Activated effector memory CD4-positive, alpha-beta T cell treated with Interleukin-2 at 50 U/mL for 16 hours (primary cell): ENCODE measurements around the gene ZNF511.

ENCODE experiments used
- DNase-seq: peaks from one replicate; pipeline ENCODE4 v3.0.0-alpha.2; 2020

The ZNF511 gene

DNA sequence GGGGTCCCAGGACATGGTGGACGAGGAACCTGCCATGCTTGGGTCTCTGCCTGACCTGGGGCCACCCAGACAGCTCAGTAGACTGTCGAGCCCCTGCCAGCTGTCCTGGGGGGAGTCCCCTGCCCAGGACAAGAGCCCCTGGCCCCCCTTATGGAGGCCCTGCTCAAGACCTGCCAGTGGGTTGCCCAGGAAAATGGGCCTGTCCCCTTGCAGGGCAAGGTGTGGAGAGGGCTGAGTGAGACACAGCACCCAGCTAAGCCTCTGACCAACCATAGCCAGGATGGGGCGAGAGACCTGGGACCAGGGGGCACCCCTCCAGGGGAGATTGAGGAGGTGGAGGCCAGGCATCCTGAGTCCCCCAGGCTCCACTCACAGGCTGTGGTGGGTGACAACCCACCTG is 47.3 kb downstream of the ZNF511 start:
- no peak for DNase-seq

DNA sequence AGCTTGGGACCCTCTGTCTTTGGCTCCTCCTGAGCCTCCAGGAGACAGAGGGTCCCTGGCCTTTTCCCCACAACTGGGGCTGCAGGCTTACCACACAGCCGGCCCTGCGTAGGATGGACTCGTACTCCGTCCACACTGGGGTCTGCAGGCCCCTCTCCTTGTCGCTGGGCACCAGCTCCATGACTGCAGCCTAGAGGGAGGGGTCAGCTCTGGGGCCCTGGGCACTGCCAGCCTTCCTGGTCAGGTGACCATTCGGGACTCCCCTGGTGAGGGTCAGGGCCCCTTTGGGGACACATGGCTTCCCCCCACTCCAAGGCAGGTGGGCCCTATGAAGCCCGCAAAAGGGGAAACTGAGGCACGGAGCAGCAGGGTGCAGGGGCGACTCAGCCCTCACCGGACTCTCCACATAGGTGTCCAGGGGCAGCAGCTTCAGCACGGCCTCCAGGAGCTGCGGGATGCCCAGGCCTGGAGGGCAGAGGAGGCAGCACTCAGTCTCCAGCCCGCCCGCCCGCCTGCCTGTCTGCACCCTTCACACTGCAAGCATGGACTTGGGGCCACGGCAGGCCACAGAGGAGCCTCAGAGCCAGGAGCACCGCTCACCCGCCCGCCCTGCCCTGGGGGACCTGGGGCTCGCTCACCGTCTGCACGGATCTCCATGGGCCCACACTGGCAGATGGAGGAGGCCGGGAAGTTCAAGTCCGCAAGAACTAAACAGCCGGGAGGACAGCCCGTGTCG is 48.0 kb downstream of the ZNF511 start:
- DNase-seq = no peak

DNA sequence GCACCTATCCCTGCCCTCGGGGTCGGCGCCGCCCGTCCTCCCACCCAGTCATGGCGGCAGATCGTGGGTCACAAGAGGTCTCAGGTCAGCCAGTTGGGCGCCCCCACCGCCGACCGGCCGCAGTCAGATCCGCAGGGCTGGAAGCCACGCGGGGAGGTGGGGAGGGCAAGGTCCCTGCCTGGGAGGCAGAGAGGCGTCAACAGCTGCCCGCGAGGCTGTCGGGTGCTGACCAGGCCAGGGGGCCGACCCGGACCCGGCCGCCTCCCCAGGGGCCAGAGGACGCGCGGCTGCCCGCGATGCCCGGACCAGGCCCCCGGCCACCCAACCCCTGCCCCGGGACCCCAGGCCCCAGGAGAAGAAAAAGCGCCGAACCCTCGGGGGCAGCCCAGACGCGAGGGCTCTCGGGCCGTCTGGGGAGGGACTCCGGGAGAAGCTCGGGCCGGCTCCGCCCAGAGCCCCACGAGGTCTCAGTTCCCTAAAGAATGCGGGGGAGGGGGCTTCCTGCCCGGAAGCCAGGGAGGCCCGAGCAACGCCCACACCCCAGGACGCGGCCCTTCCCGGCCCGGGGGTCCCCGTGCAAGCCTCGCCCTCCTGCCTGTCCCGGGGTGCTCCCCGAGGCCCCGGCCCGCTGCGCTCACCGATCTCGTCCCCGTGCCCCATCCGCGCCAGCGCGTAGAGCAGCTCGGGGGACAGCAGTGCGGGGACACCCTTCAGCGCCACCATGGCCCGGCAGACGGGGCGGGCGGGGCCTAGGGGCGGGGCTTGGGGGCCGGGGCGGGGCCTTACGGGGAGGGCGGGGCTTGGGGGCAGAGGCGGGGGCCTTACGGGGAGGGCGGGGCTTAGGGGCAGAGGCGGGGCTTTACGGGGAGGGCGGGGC is 48.8 kb downstream of the ZNF511 start, which contains the start of gene FUOM:
TSS of gene FUOM (minus strand) at position 735 of the 877 bp plus-strand sequence. CDS start at position 723, 12 bp downstream.
- DNase-seq = peak; percentile 62

DNA sequence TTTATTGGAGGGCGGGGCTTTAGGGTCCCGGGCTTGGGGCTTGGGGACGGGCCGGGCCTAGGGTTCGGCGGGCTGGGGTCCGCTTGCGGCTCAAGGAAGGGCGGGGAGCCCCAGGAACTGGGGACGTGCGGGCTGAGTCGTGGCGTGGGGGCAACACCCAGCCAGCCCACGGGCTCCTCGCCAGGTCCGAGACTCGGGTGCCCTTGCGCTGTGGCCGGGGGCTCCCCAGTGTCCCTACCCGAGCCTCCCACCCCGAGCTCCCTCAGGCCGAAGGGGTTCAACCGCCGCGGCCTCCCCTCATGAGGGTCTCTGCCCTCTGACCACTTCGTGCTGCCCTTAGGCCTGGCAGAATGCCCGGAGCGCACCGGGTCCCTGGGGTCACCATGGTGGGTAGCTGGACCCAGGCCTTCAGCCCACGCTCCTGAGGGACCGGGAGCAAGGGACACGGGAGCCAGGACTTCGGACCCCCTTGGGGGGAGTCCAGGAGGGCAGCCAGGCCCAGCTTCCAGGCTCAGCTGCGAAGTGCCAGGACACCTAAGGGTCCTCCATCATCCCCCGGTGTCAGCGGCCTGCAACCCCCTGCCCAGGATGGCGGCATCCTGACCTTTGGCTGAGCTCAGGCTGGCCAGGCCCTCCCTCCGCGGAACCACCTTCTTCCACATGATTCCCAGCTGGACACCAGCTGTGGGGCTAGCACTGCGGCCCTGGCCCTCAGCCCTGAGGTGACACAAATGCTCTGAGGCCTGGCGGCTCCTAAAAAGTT is 49.6 kb downstream of the ZNF511 start:
- no peak for DNase-seq

DNA sequence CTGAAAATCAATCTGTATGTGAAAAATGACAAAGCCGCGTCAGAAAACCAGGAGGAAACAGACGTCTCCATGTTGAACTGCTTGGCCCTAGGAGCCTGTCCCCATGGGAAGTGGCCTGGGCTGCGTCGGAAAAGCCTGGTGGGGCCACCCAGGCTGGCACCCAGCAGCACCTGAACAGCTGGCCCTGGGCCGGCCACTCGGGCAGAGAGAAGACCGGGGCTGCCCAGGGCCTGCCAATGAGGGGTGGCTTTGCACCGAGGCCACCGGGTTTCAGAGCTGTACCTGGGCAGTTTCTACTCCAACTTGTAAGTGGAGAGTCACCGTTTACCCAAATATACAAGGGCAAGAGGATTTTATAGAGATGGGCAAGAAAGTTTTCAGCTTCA is 50.2 kb downstream of the ZNF511 start:
- no peak for DNase-seq

DNA sequence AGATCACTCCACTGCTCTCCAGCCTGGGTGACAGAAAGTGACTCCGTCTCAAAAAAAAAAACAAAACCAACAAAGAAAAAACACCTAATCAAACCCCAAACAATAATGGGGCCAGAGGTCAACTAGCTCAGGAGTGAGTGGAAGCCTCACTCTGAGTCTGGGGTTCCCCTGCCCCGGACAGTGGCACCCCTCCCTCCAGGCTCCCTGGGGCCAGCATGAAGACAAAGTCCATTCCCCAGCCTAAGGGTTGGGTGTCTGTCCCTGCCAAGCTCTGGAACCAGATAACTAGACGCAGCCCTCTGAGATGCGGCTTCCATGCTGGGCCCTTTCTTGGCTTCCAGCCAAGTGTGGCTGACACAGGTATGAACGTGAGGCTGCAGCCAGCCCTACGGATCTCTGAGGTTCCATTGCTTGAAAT is 50.8 kb downstream of the ZNF511 start:
- peak; percentile 14 for DNase-seq

DNA sequence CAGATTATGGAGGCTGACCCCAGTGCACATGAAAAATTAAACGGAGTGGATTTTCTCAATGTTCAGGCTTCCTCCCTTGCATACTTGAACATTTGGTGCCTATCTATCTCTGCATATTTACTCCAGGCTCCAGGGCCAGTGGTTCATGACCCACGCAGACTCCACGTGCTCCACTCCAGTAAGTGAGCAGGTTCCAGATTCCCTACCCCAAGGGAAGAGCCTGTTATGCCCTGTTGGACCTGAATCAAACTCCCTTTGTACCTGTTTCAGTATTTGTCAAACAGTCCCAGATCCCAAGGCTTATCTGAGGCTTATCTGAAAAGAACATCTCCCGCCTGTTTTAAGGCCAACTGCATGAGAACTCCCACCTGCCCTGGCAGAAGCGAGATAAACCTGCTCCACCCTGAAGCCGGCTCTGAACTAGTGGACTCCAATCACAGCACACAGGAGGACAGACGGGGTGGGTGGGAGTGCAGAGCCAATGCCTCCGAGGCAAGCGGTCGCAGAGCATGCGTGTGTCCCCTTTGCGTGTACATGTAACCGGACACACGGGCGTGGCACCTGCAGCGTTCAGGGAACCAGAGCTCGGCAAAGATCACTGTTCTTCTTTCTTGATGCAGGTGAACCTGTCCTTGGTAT is 51.4 kb downstream of the ZNF511 start:
- DNase-seq = no peak

DNA sequence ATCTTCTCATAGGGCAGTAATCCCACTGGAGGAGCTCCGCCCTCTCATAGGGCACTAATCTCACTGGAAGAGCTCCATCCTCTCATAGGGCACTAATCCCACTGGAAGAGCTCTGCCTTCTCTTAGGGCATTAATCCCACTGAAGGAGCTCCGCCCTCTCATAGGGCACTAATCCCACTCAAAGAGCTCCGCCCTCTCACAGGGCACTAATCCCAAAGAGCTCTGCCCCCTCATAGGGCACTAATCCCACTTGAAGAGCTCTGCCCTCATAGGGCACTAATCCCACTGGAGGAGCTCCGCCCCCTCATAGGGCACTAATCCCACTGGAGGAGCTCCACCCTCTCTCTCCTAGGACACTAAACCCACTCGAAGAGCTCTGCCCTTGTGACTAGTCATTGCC is 52.5 kb downstream of the ZNF511 start:
- DNase-seq = no peak

DNA sequence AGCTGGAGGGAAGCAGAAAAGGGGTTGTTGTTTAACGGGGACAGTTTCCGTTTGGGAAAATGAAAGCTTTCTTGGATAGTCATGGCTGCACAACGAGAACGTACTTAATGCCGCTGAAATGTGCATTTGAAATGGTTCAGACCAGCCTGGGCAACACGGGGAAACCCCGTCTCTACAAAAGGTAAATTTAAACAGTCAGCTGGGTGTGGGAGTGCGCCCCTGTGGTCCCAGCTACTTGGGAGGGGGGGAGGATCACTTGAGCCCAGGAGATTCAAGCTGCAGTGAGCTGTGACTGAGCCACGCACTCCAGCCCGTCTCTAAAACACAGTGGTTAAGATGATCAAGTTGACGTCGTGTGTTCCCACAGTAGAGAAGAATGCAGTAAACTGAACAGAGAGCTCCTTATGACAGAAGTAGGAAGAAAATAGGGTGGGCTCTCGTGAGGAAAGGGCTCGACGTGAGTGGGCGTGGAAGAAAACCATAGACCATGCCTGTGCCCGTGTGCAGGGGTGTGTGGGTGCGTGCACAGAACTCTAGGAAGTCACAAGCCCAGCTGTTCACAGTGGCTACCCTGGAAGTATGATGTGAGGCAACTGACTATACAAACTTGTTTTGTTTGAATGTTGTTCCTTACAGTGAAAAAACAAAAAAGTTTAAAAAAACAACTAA is 53.2 kb downstream of the ZNF511 start:
- no peak for DNase-seq
